Astrocyte (in vitro differentiated cells and primary cell): ENCODE data around the gene ERGIC3. TPM values are rescaled to one million over a fixed set of nuclear protein-coding genes. Genes with fewer than 3 reads are reported as not detected.

Experiments
- DNase-seq: peaks from one replicate; pipeline ENCODE4 v3.0.0-alpha.2; 2010; ENCODE audit warnings: low read depth
- FAIRE-seq: peaks from 2 replicates; lab custom pipeline; 2011; peaks lifted over from hg19 to GRCh38; lab: Jason Lieb, UNC
- H2AFZ ChIP-seq: 2 replicates; pipeline ENCODE4 v1.6.0; 2012; ENCODE audit warnings: low read depth, low read length, inconsistent platforms
- H3K27ac ChIP-seq: 2 replicates; pipeline ENCODE4 v1.5.1; 2011; ENCODE audit warnings: low read depth, low read length, inconsistent platforms
- H3K27me3 ChIP-seq: 2 replicates; pipeline ENCODE4 v1.6.0; 2011; ENCODE audit warnings: low read length, inconsistent platforms; ENCODE audit not compliant: insufficient read depth
- H3K36me3 ChIP-seq: 2 replicates; pipeline ENCODE4 v1.5.1; 2011; ENCODE audit warnings: low read length, inconsistent platforms; ENCODE audit not compliant: insufficient read depth
- H3K4me1 ChIP-seq: 2 replicates; pipeline ENCODE4 v1.5.1; 2011; ENCODE audit warnings: low read length, inconsistent platforms; ENCODE audit not compliant: insufficient read depth
- H3K4me2 ChIP-seq: 2 replicates; pipeline ENCODE4 v1.6.0; 2012; ENCODE audit warnings: low read length, inconsistent platforms
- H3K4me3 ChIP-seq: 2 replicates; pipeline ENCODE4 v1.5.1; 2011; ENCODE audit warnings: low read depth, mild to moderate bottlenecking, low read length, inconsistent platforms; ENCODE audit not compliant: insufficient read depth
- H3K79me2 ChIP-seq: 2 replicates; pipeline ENCODE4 v1.6.0; 2012; ENCODE audit warnings: mild to moderate bottlenecking, low read length, inconsistent platforms; ENCODE audit not compliant: insufficient read depth
- H3K9ac ChIP-seq: 2 replicates; pipeline ENCODE4 v1.6.0; 2012; ENCODE audit warnings: mild to moderate bottlenecking, low read length, inconsistent platforms
- H3K9me3 ChIP-seq: 2 replicates; pipeline ENCODE4 v1.5.1; 2012; ENCODE audit warnings: low read depth, mild to moderate bottlenecking, low read length, inconsistent platforms; ENCODE audit not compliant: insufficient read depth
- H4K20me1 ChIP-seq: 2 replicates; pipeline ENCODE4 v1.6.0; 2012; ENCODE audit warnings: low read length, inconsistent platforms; ENCODE audit not compliant: insufficient read depth
- H3K27ac Mint-ChIP-seq: one replicate; pipeline ENCODE4 v1.8.0; 2021; ENCODE audit warnings: mild to moderate bottlenecking, mixed read lengths; ENCODE audit not compliant: unreplicated experiment
- H3K27me3 Mint-ChIP-seq: one replicate; pipeline ENCODE4 v1.8.0; 2021; ENCODE audit warnings: low read depth, mixed read lengths; ENCODE audit not compliant: unreplicated experiment
- H3K36me3 Mint-ChIP-seq: one replicate; pipeline ENCODE4 v1.8.0; 2021; ENCODE audit warnings: low read depth, mixed read lengths; ENCODE audit not compliant: unreplicated experiment
- H3K4me1 Mint-ChIP-seq: one replicate; pipeline ENCODE4 v1.8.0; 2021; ENCODE audit warnings: low read depth, mixed read lengths; ENCODE audit not compliant: unreplicated experiment
- H3K4me3 Mint-ChIP-seq: one replicate; pipeline ENCODE4 v1.8.0; 2021; ENCODE audit warnings: mild to moderate bottlenecking, moderate library complexity, mixed read lengths; ENCODE audit not compliant: unreplicated experiment
- H3K9me3 Mint-ChIP-seq: one replicate; pipeline ENCODE4 v1.8.0; 2021; ENCODE audit warnings: mild to moderate bottlenecking, mixed read lengths; ENCODE audit not compliant: unreplicated experiment
- CTCF ChIP-seq: IDR thresholded peaks from 2 replicates; pipeline ENCODE4 v1.5.1; 2011; ENCODE audit warnings: low read depth, mild to moderate bottlenecking, inconsistent platforms, low read length, moderate library complexity; ENCODE audit not compliant: insufficient read depth
- EZH2 ChIP-seq: IDR thresholded peaks from 2 replicates; pipeline ENCODE4 v1.6.1; 2012; ENCODE audit warnings: mild to moderate bottlenecking, low read length, inconsistent platforms; ENCODE audit not compliant: insufficient read depth
- total RNA-seq: library from RNA; stranded (reverse); gene quantifications from 2 replicates; pipeline ENCODE4 v1.2.1, GENCODE V29; 2021

Gene ERGIC3
- total RNA-seq, 1 donor from 2014 or later = 198 TPM

DNA sequence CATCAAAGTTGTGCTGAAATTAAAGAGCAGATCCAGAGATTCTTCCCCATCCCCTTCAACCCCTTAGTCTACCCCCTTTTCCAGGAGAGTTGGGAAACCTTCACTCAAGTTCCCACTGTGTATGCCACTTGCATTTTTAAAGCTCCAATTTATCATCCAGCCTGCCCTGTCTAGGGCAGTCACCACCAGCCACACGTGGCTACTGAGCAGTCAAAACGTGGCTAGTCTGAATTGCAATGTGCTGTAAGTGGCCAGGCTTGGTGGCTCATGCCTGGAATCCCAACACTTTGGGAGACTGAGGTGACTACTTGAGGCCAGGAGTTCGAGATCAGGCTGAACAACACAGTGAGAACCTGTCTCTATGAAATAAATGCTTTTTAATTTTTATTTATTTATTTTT is 34.9 kb downstream of the ERGIC3 start:
- Histone ChIP-seq H3K9me3 (peaks cover 4% of the 10 kb centered on the region), H3K27me3 (peaks cover 5% of the 10 kb centered on the region), H3K79me2 (no peaks in the 10 kb centered on the region), H3K9ac (no peak overlapping the region), H3K4me3 (no peak overlapping the region), H3K36me3 (no peaks in the 10 kb centered on the region), H3K4me1 (no peaks in the 10 kb centered on the region), H4K20me1 (no peaks in the 10 kb centered on the region), H3K4me2 (no peak overlapping the region), H3K27ac (no peak overlapping the region), H2AFZ (no peak overlapping the region)
- no peak overlapping the region for H3K4me3 Mint-ChIP-seq
- DNase-seq (no peak), FAIRE-seq (no peak)
- peaks cover 7% of the 10 kb centered on the region for H3K36me3 Mint-ChIP-seq
- H3K9me3 Mint-ChIP-seq = peaks cover 9% of the 10 kb centered on the region
- peaks cover 15% of the 10 kb centered on the region for H3K27me3 Mint-ChIP-seq
- TF ChIP-seq CTCF (no peak), EZH2 (no peak)
- H3K4me1 Mint-ChIP-seq = no peaks in the 10 kb centered on the region
- H3K27ac Mint-ChIP-seq = no peak overlapping the region

DNA sequence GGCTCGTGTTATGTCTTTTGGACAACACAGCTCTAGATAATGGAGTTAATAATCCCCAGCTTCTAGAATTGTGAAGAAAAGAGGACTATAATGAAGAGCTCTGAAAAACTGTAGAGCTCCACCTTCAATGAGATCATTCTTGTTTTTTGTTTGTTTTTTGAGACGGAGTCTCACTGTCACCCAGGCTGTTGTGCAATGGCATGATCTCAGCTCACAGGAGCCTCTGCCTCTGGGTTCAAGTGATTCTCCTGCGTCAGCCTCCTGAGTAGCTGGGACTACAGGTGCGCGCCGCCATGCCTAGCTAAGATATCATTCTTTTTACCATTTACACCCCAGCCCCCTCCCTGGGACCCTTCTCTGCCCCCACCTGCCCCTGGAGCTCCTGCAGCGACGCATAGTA is 36.6 kb downstream of the ERGIC3 start:
- DNase-seq (no peak), FAIRE-seq (no peak)
- Histone ChIP-seq H2AFZ (no peak overlapping the region), H3K79me2 (no peaks in the 10 kb centered on the region), H3K36me3 (no peaks in the 10 kb centered on the region), H3K9me3 (no peaks in the 10 kb centered on the region), H4K20me1 (no peaks in the 10 kb centered on the region), H3K4me3 (no peak overlapping the region), H3K27ac (no peak overlapping the region), H3K9ac (no peak overlapping the region), H3K4me1 (no peaks in the 10 kb centered on the region), H3K27me3 (peaks cover 5% of the 10 kb centered on the region), H3K4me2 (no peak overlapping the region)
- Mint-ChIP-seq H3K9me3 (peaks cover 4% of the 10 kb centered on the region), H3K4me1 (no peaks in the 10 kb centered on the region), H3K27ac (no peak overlapping the region), H3K4me3 (no peak overlapping the region), H3K27me3 (peaks cover 15% of the 10 kb centered on the region), H3K36me3 (peaks cover 6% of the 10 kb centered on the region)
- TF ChIP-seq CTCF = no peak
- TF ChIP-seq EZH2 = no peak

DNA sequence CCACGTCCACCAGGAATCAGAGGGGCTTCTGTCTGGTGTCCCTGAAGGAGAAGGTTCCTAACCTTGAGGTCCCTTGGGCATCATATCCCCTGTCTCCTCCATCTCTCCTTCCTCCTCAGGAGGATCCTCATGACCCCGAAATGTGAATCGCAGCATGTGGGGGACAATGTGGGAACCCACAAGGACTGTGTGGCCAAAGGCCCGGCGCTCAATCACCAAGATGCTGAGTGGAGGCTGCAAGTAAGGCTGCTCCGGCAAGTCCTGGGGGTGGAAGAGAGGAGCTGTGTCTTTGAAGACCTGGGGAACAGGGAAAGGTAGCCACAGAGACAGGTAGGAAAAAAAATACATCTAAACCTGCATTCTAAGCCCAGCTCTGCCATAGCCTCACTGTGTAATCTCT is 37.3 kb downstream of the ERGIC3 start:
- Mint-ChIP-seq H3K4me3 (no peak overlapping the region), H3K27me3 (peaks cover 15% of the 10 kb centered on the region), H3K27ac (no peak overlapping the region), H3K36me3 (peaks cover 6% of the 10 kb centered on the region), H3K9me3 (peaks cover 6% of the 10 kb centered on the region), H3K4me1 (no peaks in the 10 kb centered on the region)
- Histone ChIP-seq H4K20me1 (no peaks in the 10 kb centered on the region), H3K9ac (no peak overlapping the region), H2AFZ (no peak overlapping the region), H3K27me3 (peaks cover 5% of the 10 kb centered on the region), H3K27ac (no peak overlapping the region), H3K4me3 (no peak overlapping the region), H3K4me2 (no peak overlapping the region), H3K4me1 (no peaks in the 10 kb centered on the region), H3K9me3 (no peaks in the 10 kb centered on the region), H3K79me2 (no peaks in the 10 kb centered on the region), H3K36me3 (no peaks in the 10 kb centered on the region)
- FAIRE-seq (no peak), DNase-seq (no peak)
- TF ChIP-seq CTCF (no peak), EZH2 (no peak)
